Astrocyte (in vitro differentiated cells and primary cell): ENCODE measurements around the gene LBX1. TPM values are rescaled to one million over a fixed set of nuclear protein-coding genes. Genes with fewer than 3 reads are reported as not detected.

ENCODE experiments used
- DNase-seq: peaks from one replicate; pipeline ENCODE4 v3.0.0-alpha.2; 2010; ENCODE audit warnings: low read depth
- FAIRE-seq: peaks from 2 replicates; lab custom pipeline; 2011; peaks lifted over from hg19 to GRCh38; lab: Jason Lieb, UNC
- H2AFZ ChIP-seq: 2 replicates; pipeline ENCODE4 v1.6.0; 2012; ENCODE audit warnings: low read depth, low read length, inconsistent platforms
- H3K27ac ChIP-seq: 2 replicates; pipeline ENCODE4 v1.5.1; 2011; ENCODE audit warnings: low read depth, low read length, inconsistent platforms
- H3K27me3 ChIP-seq: 2 replicates; pipeline ENCODE4 v1.6.0; 2011; ENCODE audit warnings: low read length, inconsistent platforms; ENCODE audit not compliant: insufficient read depth
- H3K36me3 ChIP-seq: 2 replicates; pipeline ENCODE4 v1.5.1; 2011; ENCODE audit warnings: low read length, inconsistent platforms; ENCODE audit not compliant: insufficient read depth
- H3K4me1 ChIP-seq: 2 replicates; pipeline ENCODE4 v1.5.1; 2011; ENCODE audit warnings: low read length, inconsistent platforms; ENCODE audit not compliant: insufficient read depth
- H3K4me2 ChIP-seq: 2 replicates; pipeline ENCODE4 v1.6.0; 2012; ENCODE audit warnings: low read length, inconsistent platforms
- H3K4me3 ChIP-seq: 2 replicates; pipeline ENCODE4 v1.5.1; 2011; ENCODE audit warnings: low read depth, mild to moderate bottlenecking, low read length, inconsistent platforms; ENCODE audit not compliant: insufficient read depth
- H3K79me2 ChIP-seq: 2 replicates; pipeline ENCODE4 v1.6.0; 2012; ENCODE audit warnings: mild to moderate bottlenecking, low read length, inconsistent platforms; ENCODE audit not compliant: insufficient read depth
- H3K9ac ChIP-seq: 2 replicates; pipeline ENCODE4 v1.6.0; 2012; ENCODE audit warnings: mild to moderate bottlenecking, low read length, inconsistent platforms
- H3K9me3 ChIP-seq: 2 replicates; pipeline ENCODE4 v1.5.1; 2012; ENCODE audit warnings: low read depth, mild to moderate bottlenecking, low read length, inconsistent platforms; ENCODE audit not compliant: insufficient read depth
- H4K20me1 ChIP-seq: 2 replicates; pipeline ENCODE4 v1.6.0; 2012; ENCODE audit warnings: low read length, inconsistent platforms; ENCODE audit not compliant: insufficient read depth
- H3K27ac Mint-ChIP-seq: one replicate; pipeline ENCODE4 v1.8.0; 2021; ENCODE audit warnings: mild to moderate bottlenecking, mixed read lengths; ENCODE audit not compliant: unreplicated experiment
- H3K27me3 Mint-ChIP-seq: one replicate; pipeline ENCODE4 v1.8.0; 2021; ENCODE audit warnings: low read depth, mixed read lengths; ENCODE audit not compliant: unreplicated experiment
- H3K36me3 Mint-ChIP-seq: one replicate; pipeline ENCODE4 v1.8.0; 2021; ENCODE audit warnings: low read depth, mixed read lengths; ENCODE audit not compliant: unreplicated experiment
- H3K4me1 Mint-ChIP-seq: one replicate; pipeline ENCODE4 v1.8.0; 2021; ENCODE audit warnings: low read depth, mixed read lengths; ENCODE audit not compliant: unreplicated experiment
- H3K4me3 Mint-ChIP-seq: one replicate; pipeline ENCODE4 v1.8.0; 2021; ENCODE audit warnings: mild to moderate bottlenecking, moderate library complexity, mixed read lengths; ENCODE audit not compliant: unreplicated experiment
- H3K9me3 Mint-ChIP-seq: one replicate; pipeline ENCODE4 v1.8.0; 2021; ENCODE audit warnings: mild to moderate bottlenecking, mixed read lengths; ENCODE audit not compliant: unreplicated experiment
- CTCF ChIP-seq: IDR thresholded peaks from 2 replicates; pipeline ENCODE4 v1.5.1; 2011; ENCODE audit warnings: low read depth, mild to moderate bottlenecking, inconsistent platforms, low read length, moderate library complexity; ENCODE audit not compliant: insufficient read depth
- EZH2 ChIP-seq: IDR thresholded peaks from 2 replicates; pipeline ENCODE4 v1.6.1; 2012; ENCODE audit warnings: mild to moderate bottlenecking, low read length, inconsistent platforms; ENCODE audit not compliant: insufficient read depth
- total RNA-seq: library from RNA; stranded (reverse); gene quantifications from 2 replicates; pipeline ENCODE4 v1.2.1, GENCODE V29; 2021

Gene LBX1
- total RNA-seq, 1 donor from 2014 or later = not detected

DNA sequence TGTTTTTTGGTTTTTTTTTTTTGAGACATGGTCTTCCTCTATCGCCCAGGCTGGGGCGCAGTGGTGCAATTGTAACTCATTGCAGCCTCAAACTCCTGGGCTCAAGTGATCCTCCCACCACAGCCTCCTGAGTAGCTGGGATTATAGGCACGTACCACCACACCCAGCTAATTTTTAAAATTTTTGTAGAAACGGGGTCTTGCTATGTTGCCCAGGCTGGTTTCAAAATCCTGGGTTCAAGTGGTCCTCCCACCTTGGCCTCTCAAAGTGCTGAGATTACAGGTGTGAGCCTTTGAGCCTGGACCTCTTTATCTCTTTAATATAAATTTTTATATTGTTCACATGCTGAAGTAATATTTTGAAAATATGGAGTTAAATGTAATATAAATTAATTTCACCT lies 28.2 kb upstream of the LBX1 start:
- Mint-ChIP-seq H3K9me3 (peaks cover 6% of the 10 kb centered on the region), H3K4me3 (no peak overlapping the region), H3K27me3 (peaks cover 53% of the 10 kb centered on the region), H3K4me1 (peaks cover 2% of the 10 kb centered on the region), H3K27ac (no peak overlapping the region), H3K36me3 (no peaks in the 10 kb centered on the region)
- Histone ChIP-seq H4K20me1 (no peaks in the 10 kb centered on the region), H3K9me3 (peaks cover 5% of the 10 kb centered on the region), H3K27me3 (peaks cover 21% of the 10 kb centered on the region), H3K27ac (no peak overlapping the region), H3K79me2 (no peaks in the 10 kb centered on the region), H3K4me2 (no peak overlapping the region), H3K4me3 (no peak overlapping the region), H3K9ac (no peak overlapping the region), H2AFZ (no peak overlapping the region), H3K36me3 (no peaks in the 10 kb centered on the region), H3K4me1 (no peaks in the 10 kb centered on the region)
- TF ChIP-seq CTCF = no peak
- no peak for TF ChIP-seq EZH2
- FAIRE-seq (no peak), DNase-seq (no peak)

DNA sequence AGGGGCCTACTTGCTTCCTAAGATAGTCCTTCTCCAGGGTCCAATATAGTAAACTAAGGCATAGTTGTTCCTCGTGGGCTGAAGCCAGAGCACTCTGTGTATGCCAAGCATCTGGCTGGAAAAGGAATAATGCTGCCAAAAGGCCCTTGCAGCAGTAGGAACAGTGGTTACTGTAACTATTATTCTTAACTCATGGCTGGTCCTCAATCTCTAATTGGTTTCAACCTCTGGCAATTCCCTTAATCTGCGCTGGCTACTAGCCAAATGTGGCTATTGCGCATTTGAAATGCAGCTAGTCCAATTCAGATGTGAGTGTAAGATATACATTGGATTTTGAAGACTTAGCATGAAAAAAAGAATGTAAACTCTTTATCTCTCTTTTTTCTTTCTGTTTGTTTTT lies 27.8 kb upstream of the LBX1 start:
- Histone ChIP-seq H3K4me3 (no peak overlapping the region), H3K4me1 (no peaks in the 10 kb centered on the region), H3K27ac (no peak overlapping the region), H3K79me2 (no peaks in the 10 kb centered on the region), H3K36me3 (no peaks in the 10 kb centered on the region), H2AFZ (no peak overlapping the region), H3K27me3 (peaks cover 21% of the 10 kb centered on the region), H4K20me1 (no peaks in the 10 kb centered on the region), H3K9ac (no peak overlapping the region), H3K4me2 (no peak overlapping the region), H3K9me3 (peaks cover 5% of the 10 kb centered on the region)
- DNase-seq (no peak), FAIRE-seq (no peak)
- H3K9me3 Mint-ChIP-seq = peaks cover 6% of the 10 kb centered on the region
- H3K27ac Mint-ChIP-seq = no peak overlapping the region
- no peaks in the 10 kb centered on the region for H3K36me3 Mint-ChIP-seq
- no peak overlapping the region for H3K4me3 Mint-ChIP-seq
- no peak for TF ChIP-seq EZH2
- no peak for TF ChIP-seq CTCF
- H3K27me3 Mint-ChIP-seq = peaks cover 49% of the 10 kb centered on the region
- H3K4me1 Mint-ChIP-seq = peaks cover 2% of the 10 kb centered on the region

- H3K36me3 Mint-ChIP-seq = no peaks in the 10 kb centered on the region
- Histone ChIP-seq H3K79me2 (no peaks in the 10 kb centered on the region), H3K9me3 (peaks cover 5% of the 10 kb centered on the region), H3K4me3 (no peak overlapping the region), H4K20me1 (no peaks in the 10 kb centered on the region), H3K27me3 (peaks cover 21% of the 10 kb centered on the region), H2AFZ (no peak overlapping the region), H3K9ac (no peak overlapping the region), H3K36me3 (no peaks in the 10 kb centered on the region), H3K27ac (no peak overlapping the region), H3K4me2 (no peak overlapping the region), H3K4me1 (no peaks in the 10 kb centered on the region)
- peaks cover 2% of the 10 kb centered on the region for H3K4me1 Mint-ChIP-seq
- H3K27ac Mint-ChIP-seq = no peak overlapping the region
- H3K9me3 Mint-ChIP-seq = peaks cover 6% of the 10 kb centered on the region
- TF ChIP-seq EZH2 (no peak), CTCF (no peak)
- no peak for FAIRE-seq
- H3K4me3 Mint-ChIP-seq = no peak overlapping the region
- peaks cover 49% of the 10 kb centered on the region for H3K27me3 Mint-ChIP-seq
- no peak for DNase-seq
Observed at GRCh38 chr10:101256387-101256786, 27.1 kb upstream of the LBX1 start.
